ENCODE results near the gene HS3ST5. TPM values are rescaled to one million over a fixed set of nuclear protein-coding genes. Genes with fewer than 3 reads are reported as not detected.
A peak's percentile ranks its signal among the peaks of the same experiment; 100 is the strongest.

Gene HS3ST5, protein sequence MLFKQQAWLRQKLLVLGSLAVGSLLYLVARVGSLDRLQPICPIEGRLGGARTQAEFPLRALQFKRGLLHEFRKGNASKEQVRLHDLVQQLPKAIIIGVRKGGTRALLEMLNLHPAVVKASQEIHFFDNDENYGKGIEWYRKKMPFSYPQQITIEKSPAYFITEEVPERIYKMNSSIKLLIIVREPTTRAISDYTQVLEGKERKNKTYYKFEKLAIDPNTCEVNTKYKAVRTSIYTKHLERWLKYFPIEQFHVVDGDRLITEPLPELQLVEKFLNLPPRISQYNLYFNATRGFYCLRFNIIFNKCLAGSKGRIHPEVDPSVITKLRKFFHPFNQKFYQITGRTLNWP
- not detected for total RNA-seq
- long read RNA-seq = 0 reads

DNA sequence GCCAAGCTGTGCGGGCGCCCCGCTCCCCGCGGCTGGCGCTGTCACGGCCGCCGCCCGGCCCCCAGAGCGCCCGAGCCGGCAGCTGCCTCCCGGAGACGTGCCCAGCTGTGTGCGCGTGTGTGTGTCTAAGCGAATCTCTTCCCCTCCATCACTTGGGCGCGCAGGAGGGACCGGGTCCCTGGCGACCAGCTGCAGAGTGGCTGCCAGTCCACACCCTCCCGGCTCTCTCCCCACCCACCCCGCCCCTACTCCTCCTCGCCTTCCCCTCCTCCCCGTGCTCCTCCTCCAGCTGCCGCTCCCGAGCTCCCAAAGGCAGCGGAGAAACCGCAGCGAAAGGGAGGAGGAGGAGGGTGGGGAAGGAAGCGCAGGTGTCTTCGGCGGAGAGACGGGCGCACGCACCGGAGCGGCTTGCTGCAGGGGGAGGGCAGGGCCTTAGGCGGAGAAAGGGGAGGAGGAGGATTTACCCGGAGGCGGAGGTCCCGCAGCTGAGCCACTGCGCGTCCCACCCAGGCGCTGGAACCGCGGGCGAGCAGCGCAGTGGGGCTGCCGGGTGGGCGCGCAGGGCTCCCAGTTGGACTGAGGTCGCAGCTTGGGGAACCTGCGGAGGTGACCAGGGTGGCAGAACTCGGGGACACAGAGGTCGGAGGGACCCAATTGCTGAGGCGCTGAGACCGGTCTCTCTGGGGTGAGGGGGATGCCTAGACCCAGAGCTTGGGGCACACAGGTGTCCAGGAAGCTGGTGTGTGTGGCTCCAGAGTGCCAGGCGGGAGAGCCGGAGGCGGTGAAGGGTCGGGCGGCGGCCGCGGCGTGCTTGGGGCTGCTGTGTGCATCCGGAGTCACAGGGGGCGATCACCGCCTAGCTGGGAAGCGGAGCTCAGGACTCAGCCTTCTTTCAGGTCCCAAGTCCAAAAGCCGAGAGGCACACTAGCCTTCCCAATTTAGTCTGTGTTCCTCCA lies at the start of gene HS3ST5:
TSS of gene HS3ST5 (minus strand) at position 198 of the 956 bp plus-strand sequence. CDS start 280,178 bp downstream, outside the sequence.
- Histone ChIP-seq H3K27ac (no peak within 1 kb of the TSS), H3K4me1 (peaks cover 0 to 11% (median 2%) of the 10 kb centered on the region in 4 donors), H3K4me3 (peak within 1 kb of the TSS; percentile 9 to 48 (median 28)), H3K27me3 (peaks cover 4 to 16% of the 10 kb centered on the region in 2 donors), H3K36me3 (no peaks in the 10 kb centered on the region), H3K9me3 (no peaks in the 10 kb centered on the region)
- peak; percentile 23 to 52 (median 38) for DNase-seq
- intact Hi-C loops (cut with DNase I) = no loop called here
- peak; percentile 35 to 43 (median 43) for ATAC-seq
- 1% methylated on average over 24 of the region's 73 CpGs for WGBS (ENCODE audit: insufficient coverage, low coverage, low lambda C conversion rate, missing lambda C conversion rate)
- TF ChIP-seq, protein P1, sequence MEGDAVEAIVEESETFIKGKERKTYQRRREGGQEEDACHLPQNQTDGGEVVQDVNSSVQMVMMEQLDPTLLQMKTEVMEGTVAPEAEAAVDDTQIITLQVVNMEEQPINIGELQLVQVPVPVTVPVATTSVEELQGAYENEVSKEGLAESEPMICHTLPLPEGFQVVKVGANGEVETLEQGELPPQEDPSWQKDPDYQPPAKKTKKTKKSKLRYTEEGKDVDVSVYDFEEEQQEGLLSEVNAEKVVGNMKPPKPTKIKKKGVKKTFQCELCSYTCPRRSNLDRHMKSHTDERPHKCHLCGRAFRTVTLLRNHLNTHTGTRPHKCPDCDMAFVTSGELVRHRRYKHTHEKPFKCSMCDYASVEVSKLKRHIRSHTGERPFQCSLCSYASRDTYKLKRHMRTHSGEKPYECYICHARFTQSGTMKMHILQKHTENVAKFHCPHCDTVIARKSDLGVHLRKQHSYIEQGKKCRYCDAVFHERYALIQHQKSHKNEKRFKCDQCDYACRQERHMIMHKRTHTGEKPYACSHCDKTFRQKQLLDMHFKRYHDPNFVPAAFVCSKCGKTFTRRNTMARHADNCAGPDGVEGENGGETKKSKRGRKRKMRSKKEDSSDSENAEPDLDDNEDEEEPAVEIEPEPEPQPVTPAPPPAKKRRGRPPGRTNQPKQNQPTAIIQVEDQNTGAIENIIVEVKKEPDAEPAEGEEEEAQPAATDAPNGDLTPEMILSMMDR (IDR thresholded peaks at IDR 0.05) = peak in 1 of 4 donors; percentile 11
- TF ChIP-seq POLR2A (IDR thresholded peaks at IDR 0.05) = no peak

DNA sequence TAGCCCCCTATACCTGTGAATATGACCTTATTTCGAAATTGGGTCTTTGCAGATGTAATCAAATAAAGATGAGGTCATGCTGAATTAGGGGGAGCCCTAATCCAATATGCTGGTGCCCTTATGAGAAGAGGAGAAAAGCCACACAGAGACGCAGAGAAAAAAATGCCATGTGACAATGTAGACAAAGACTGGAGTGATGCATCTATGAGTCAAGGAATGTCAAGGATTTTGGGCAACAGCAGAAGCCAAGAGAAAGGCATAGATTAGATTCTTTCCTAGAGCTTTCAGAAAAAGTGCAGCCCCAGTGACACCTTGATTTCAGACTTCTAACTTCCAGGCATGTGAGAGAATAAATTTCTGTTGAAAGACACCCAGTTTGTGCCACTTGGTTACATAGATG lies 47.4 kb upstream of the HS3ST5 start:
- H3K4me3 ChIP-seq = no peak overlapping the region
- no peak for DNase-seq
- no peaks in the 10 kb centered on the region for H3K27me3 ChIP-seq
- ATAC-seq = no peak
- WGBS (ENCODE audit: insufficient coverage, low coverage, low lambda C conversion rate, missing lambda C conversion rate) = 45% methylated on average over 2 of the region's 2 CpGs
- TF ChIP-seq POLR2A (IDR thresholded peaks at IDR 0.05) = no peak
- TF ChIP-seq, protein P1 (IDR thresholded peaks at IDR 0.05) = no peak
- no peaks in the 10 kb centered on the region for H3K9me3 ChIP-seq
- H3K27ac ChIP-seq = no peak overlapping the region
- intact Hi-C loops (cut with DNase I) = no loop called here
- no peaks in the 10 kb centered on the region for H3K4me1 ChIP-seq
- H3K36me3 ChIP-seq = no peaks in the 10 kb centered on the region

DNA sequence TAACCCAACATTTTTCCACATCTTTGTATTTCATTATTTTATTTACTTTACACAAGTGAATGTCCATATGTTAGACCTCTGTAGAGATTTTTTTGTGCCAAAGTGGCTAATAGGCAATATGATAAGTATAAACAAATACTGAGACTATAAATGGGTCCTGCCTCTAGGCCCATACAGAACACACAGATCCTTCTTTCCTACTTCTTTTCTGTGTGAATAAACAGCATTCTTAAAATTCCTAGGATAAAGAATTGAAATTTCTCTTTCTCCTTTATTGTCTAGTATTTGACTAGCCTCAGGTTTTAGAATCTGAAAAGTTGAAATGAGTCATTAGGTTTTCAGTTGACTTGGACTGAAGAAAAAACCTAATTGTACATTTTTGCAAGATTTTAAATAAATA lies 46.3 kb upstream of the HS3ST5 start:
- Histone ChIP-seq H3K4me1 (no peaks in the 10 kb centered on the region), H3K27ac (no peak overlapping the region), H3K36me3 (no peaks in the 10 kb centered on the region), H3K27me3 (no peaks in the 10 kb centered on the region), H3K4me3 (no peak overlapping the region), H3K9me3 (no peaks in the 10 kb centered on the region)
- no peak for DNase-seq
- ATAC-seq = no peak
- intact Hi-C loops (cut with DNase I) = no loop called here
- TF ChIP-seq, protein P1 (IDR thresholded peaks at IDR 0.05) = no peak
- TF ChIP-seq POLR2A (IDR thresholded peaks at IDR 0.05) = no peak

DNA sequence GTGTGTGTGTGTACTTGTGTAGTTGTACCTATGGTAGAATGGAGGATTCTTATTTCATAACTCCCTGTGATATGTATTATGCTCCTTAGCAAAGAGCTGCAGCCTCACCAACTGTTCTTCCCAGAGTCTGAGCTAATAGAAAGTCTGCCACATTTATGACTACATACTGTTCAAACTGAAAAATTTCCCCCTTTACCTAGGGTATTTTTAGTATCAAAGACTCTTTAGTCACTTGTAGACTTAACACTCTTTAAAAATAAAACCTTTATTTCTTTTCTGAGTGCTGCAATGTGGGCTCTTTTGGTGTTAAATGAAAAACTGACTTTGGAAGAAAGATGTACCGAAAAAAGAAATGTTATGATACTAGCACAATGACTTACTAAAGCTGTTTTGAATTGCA lies 39.6 kb upstream of the HS3ST5 start:
- DNase-seq (no peak), ATAC-seq (no peak)
- H3K36me3 ChIP-seq = no peaks in the 10 kb centered on the region
- H3K9me3 ChIP-seq = no peaks in the 10 kb centered on the region
- H3K4me3 ChIP-seq = no peak overlapping the region
- WGBS (ENCODE audit: insufficient coverage, low coverage, low lambda C conversion rate, missing lambda C conversion rate) = 96% methylated on average over 1 of the region's 1 CpG
- H3K27me3 ChIP-seq = no peaks in the 10 kb centered on the region
- no peaks in the 10 kb centered on the region for H3K4me1 ChIP-seq
- intact Hi-C loops (cut with DNase I) = no loop called here
- H3K27ac ChIP-seq = no peak overlapping the region
- TF ChIP-seq POLR2A (IDR thresholded peaks at IDR 0.05) = no peak
- TF ChIP-seq, protein P1 (IDR thresholded peaks at IDR 0.05) = no peak
